BJ (cell line): ENCODE results near the gene SPATA18. TPM values are rescaled to one million over a fixed set of nuclear protein-coding genes. Genes with fewer than 3 reads are reported as not detected.

Experiments used
- CTCF ChIA-PET: fragments of 350-600 bp; formaldehyde crosslinking; extraction: SDS; loops from one replicate; lab custom pipeline; 2021; ENCODE audit warnings: antibody characterized with exemption, inconsistent platforms; lab: Yijun Ruan, JAX
- POLR2A ChIA-PET: fragments of 300-600 bp; sonication (Branson Sonifier 250); formaldehyde crosslinking; extraction: SDS; loops from one replicate; lab custom pipeline; 2021; ENCODE audit warnings: antibody characterized with exemption; lab: Charles Lee
- DNase-seq: peaks from one replicate; pipeline ENCODE4 v3.0.0-alpha.2; 2011; ENCODE audit warnings: low read depth
- H3K27me3 ChIP-seq: 2 replicates; pipeline ENCODE4 v1.6.0; 2011; ENCODE audit warnings: low read length; ENCODE audit not compliant: control insufficient read depth, insufficient read depth
- H3K36me3 ChIP-seq: 2 replicates; pipeline ENCODE4 v1.5.1; 2011; ENCODE audit warnings: low read length; ENCODE audit not compliant: control insufficient read depth, insufficient read depth
- H3K4me3 ChIP-seq: 2 replicates; pipeline ENCODE4 v1.5.1; 2011; ENCODE audit warnings: low read depth, mild to moderate bottlenecking, control low read depth, low read length
- CTCF ChIP-seq: IDR thresholded peaks from 2 replicates; pipeline ENCODE4 v1.5.1; 2011; ENCODE audit warnings: low read depth, mild to moderate bottlenecking, control low read depth, inconsistent platforms, low read length, moderate library complexity; ENCODE audit not compliant: insufficient read depth
- polyA plus RNA-seq: library from polyadenylated mRNA; depleted of rRNA; stranded (reverse); fragments of >200 nt; gene quantifications from 2 replicates; pipeline ENCODE4 v1.2.3, GENCODE V29; 2011; rRNA removed

Gene SPATA18
- polyA plus RNA-seq, 1 experiment, result 10.6 TPM

GRCh38 chr4:52144372-52144771 is 93.3 kb downstream of the SPATA18 start:
- no peak overlapping the region for H3K4me3 ChIP-seq
- no peaks in the 10 kb centered on the region for H3K27me3 ChIP-seq
- POLR2A ChIA-PET, result no interaction called here
- no peaks in the 10 kb centered on the region for H3K36me3 ChIP-seq
- DNase-seq, result no peak
- TF ChIP-seq CTCF, result no peak
- CTCF ChIA-PET, result no interaction called here

Other genes starting within 250 kb of the SPATA18 start
- 50.7 and 69.2 TPM in 2 replicates for gene DCUN1D4, start 208.2 kb upstream of the SPATA18 start, polyA plus RNA-seq
- gene LRRC66, start 30.9 kb upstream of the SPATA18 start, polyA plus RNA-seq, result 0.21 and 0.28 TPM in 2 replicates
- 23.3 and 38.2 TPM in 2 replicates for gene SGCB, start 13.0 kb upstream of the SPATA18 start, polyA plus RNA-seq